Mesothelial cell of epicardium (in vitro differentiated cells): ENCODE measurements around the gene C12orf57. TPM values are rescaled to one million over a fixed set of nuclear protein-coding genes. Genes with fewer than 3 reads are reported as not detected.

Source experiments
- DNase-seq, 2 experiments: peaks; one replicate each; pipeline ENCODE4 v3.0.0; 2021; ENCODE audit warnings: low spot score in 2 of 2; ENCODE audit not compliant: unreplicated experiment in 2 of 2
- H3K27ac Mint-ChIP-seq: 2 replicates; pipeline ENCODE4 v1.8.0; 2021; ENCODE audit warnings: mixed read lengths
- H3K27me3 Mint-ChIP-seq: 2 replicates; pipeline ENCODE4 v1.8.0; 2021; ENCODE audit warnings: low read depth, mixed read lengths
- H3K36me3 Mint-ChIP-seq: 2 replicates; pipeline ENCODE4 v1.8.0; 2021; ENCODE audit warnings: mixed read lengths
- H3K4me1 Mint-ChIP-seq: 2 replicates; pipeline ENCODE4 v1.8.0; 2021; ENCODE audit warnings: mixed read lengths
- H3K4me3 Mint-ChIP-seq: 2 replicates; pipeline ENCODE4 v1.8.0; 2021; ENCODE audit warnings: mild to moderate bottlenecking, moderate library complexity, mixed read lengths
- H3K9me3 Mint-ChIP-seq: 2 replicates; pipeline ENCODE4 v1.8.0; 2021; ENCODE audit warnings: mixed read lengths
- total RNA-seq: library from RNA; stranded (reverse); gene quantifications from 3 replicates; pipeline ENCODE4 v1.2.1, GENCODE V29; 2021
- TF ChIP-seq, protein P1 (sequence below): fragments of 200-600 bp; sonication (generic); IDR thresholded peaks from one replicate; pipeline ENCODE4 v1.5.0; 2021; ENCODE audit warnings: antibody characterized with exemption; ENCODE audit not compliant: unreplicated experiment

C12orf57 gene
- total RNA-seq, 1 donor from 2014 or later = 203 TPM

DNA sequence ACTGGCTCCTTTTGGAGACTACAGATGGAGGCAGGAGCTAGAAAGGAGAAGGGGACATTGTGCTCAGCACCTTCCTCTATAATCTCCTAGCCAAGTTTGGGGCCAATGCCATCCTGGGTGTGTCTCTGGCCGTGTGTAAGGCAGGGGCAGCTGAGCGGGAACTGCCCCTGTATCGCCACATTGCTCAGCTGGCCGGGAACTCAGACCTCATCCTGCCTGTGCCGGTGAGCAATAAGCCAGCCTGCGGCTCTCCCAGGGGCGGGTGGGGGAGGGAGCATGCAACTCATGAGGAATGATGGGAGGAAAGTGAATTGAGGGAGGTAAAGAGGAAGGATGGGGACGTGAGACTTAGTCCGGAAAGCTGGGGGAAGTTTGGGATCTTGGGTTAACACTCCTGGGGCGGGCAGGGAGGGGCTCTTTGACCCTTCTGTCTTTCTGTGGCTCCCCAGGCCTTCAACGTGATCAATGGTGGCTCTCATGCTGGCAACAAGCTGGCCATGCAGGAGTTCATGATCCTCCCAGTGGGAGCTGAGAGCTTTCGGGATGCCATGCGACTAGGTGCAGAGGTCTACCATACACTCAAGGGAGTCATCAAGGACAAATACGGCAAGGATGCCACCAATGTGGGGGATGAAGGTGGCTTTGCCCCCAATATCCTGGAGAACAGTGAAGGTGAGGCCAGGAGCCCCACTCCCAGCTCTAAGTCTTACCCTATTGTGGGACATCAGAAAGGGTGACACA lies 26.2 kb upstream of the C12orf57 start:
- H3K36me3 Mint-ChIP-seq = peaks cover 6% of the 10 kb centered on the region
- no peak for DNase-seq
- H3K9me3 Mint-ChIP-seq = no peaks in the 10 kb centered on the region
- H3K4me1 Mint-ChIP-seq = peaks cover 20% of the 10 kb centered on the region
- peaks cover 35% of the 10 kb centered on the region for H3K27me3 Mint-ChIP-seq
- TF ChIP-seq, protein P1, sequence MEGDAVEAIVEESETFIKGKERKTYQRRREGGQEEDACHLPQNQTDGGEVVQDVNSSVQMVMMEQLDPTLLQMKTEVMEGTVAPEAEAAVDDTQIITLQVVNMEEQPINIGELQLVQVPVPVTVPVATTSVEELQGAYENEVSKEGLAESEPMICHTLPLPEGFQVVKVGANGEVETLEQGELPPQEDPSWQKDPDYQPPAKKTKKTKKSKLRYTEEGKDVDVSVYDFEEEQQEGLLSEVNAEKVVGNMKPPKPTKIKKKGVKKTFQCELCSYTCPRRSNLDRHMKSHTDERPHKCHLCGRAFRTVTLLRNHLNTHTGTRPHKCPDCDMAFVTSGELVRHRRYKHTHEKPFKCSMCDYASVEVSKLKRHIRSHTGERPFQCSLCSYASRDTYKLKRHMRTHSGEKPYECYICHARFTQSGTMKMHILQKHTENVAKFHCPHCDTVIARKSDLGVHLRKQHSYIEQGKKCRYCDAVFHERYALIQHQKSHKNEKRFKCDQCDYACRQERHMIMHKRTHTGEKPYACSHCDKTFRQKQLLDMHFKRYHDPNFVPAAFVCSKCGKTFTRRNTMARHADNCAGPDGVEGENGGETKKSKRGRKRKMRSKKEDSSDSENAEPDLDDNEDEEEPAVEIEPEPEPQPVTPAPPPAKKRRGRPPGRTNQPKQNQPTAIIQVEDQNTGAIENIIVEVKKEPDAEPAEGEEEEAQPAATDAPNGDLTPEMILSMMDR = no peak
- H3K4me3 Mint-ChIP-seq = no peak overlapping the region
- H3K27ac Mint-ChIP-seq = no peak overlapping the region

DNA sequence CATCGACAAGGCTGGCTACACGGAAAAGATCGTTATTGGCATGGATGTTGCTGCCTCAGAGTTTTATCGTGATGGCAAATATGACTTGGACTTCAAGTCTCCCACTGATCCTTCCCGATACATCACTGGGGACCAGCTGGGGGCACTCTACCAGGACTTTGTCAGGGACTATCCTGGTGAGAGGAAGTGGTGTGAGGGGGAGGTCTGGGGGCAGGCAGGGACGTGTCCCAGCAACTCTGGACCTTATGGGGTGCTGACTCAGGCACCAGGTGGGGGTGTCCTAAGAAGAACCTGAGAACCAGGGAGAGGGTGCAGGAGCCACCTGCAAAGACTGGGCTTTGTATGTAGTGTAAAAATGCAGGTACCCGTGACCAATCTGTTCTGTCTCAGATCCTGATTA lies 24.2 kb upstream of the C12orf57 start:
- no peak for DNase-seq
- H3K36me3 Mint-ChIP-seq = peaks cover 6% of the 10 kb centered on the region
- H3K9me3 Mint-ChIP-seq = no peaks in the 10 kb centered on the region
- peaks cover 17% of the 10 kb centered on the region for H3K4me1 Mint-ChIP-seq
- peaks cover 20% of the 10 kb centered on the region for H3K27me3 Mint-ChIP-seq
- no peak overlapping the region for H3K4me3 Mint-ChIP-seq
- TF ChIP-seq, protein P1 = no peak
- no peak overlapping the region for H3K27ac Mint-ChIP-seq

DNA sequence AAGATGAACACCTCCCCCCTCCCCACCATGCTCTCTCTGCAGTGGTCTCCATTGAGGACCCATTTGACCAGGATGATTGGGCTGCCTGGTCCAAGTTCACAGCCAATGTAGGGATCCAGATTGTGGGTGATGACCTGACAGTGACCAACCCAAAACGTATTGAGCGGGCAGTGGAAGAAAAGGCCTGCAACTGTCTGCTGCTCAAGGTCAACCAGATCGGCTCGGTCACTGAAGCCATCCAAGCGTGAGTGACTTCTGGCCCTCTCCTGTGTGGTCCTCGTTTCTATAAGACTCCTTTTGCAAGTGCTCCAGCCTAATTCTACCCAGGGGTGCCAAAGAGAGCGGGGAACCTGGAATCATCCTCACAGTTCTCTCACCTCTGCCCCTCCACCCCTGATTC lies 22.3 kb upstream of the C12orf57 start:
- DNase-seq = no peak
- TF ChIP-seq, protein P1 = no peak
- H3K4me3 Mint-ChIP-seq = no peak overlapping the region
- no peak overlapping the region for H3K27ac Mint-ChIP-seq
- no peaks in the 10 kb centered on the region for H3K9me3 Mint-ChIP-seq
- peaks cover 27% of the 10 kb centered on the region for H3K4me1 Mint-ChIP-seq
- H3K36me3 Mint-ChIP-seq = peaks cover 5% of the 10 kb centered on the region
- H3K27me3 Mint-ChIP-seq = peaks cover 4% of the 10 kb centered on the region

DNA sequence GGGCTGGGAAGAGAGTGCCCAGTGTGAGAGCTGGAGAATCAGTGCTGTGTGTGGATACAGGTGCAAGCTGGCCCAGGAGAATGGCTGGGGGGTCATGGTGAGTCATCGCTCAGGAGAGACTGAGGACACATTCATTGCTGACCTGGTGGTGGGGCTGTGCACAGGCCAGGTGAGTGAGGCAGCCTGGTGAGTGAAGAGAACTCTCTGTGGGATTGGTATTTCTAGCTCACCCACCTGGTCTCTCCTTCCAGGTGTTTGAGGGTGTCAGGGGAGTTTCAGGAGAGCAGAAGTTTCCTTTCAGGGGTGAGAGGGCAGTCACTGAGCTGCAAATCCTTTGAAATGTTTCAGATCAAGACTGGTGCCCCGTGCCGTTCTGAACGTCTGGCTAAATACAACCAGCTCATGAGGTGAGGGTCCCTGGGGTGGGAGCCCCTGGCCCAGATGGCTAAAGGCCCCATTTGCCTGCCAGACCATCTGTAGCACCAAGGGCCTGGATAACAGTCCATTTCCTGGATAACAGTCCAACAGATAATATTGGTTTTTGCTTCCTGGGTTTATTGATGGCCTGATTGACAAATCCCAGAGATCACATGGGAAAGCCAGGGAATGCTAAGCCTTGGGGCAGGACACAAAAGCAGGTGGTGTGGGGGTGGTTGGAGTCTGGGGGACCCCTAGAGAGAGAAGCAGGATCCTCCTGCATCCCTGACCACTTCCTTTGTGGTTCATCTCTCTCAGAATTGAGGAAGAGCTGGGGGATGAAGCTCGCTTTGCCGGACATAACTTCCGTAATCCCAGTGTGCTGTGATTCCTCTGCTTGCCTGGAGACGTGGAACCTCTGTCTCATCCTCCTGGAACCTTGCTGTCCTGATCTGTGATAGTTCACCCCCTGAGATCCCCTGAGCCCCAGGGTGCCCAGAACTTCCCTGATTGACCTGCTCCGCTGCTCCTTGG lies 21.6 kb upstream of the C12orf57 start:
- Mint-ChIP-seq H3K4me1 (peaks cover 34% of the 10 kb centered on the region), H3K27ac (no peak overlapping the region), H3K4me3 (no peak overlapping the region), H3K27me3 (no peaks in the 10 kb centered on the region), H3K9me3 (no peaks in the 10 kb centered on the region), H3K36me3 (peaks cover 4% of the 10 kb centered on the region)
- TF ChIP-seq, protein P1 = no peak
- DNase-seq = no peak

DNA sequence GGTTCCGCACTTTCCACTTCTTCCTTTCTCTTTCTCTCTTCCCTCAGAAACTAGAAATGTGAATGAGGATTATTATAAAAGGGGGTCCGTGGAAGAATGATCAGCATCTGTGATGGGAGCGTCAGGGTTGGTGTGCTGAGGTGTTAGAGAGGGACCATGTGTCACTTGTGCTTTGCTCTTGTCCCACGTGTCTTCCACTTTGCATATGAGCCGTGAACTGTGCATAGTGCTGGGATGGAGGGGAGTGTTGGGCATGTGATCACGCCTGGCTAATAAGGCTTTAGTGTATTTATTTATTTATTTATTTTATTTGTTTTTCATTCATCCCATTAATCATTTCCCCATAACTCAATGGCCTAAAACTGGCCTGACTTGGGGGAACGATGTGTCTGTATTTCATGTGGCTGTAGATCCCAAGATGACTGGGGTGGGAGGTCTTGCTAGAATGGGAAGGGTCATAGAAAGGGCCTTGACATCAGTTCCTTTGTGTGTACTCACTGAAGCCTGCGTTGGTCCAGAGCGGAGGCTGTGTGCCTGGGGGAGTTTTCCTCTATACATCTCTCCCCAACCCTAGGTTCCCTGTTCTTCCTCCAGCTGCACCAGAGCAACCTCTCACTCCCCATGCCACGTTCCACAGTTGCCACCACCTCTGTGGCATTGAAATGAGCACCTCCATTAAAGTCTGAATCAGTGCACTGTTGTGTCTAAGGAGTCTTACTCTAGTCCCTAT lies 20.7 kb upstream of the C12orf57 start:
- H3K4me3 Mint-ChIP-seq = no peak overlapping the region
- no peaks in the 10 kb centered on the region for H3K27me3 Mint-ChIP-seq
- no peaks in the 10 kb centered on the region for H3K9me3 Mint-ChIP-seq
- peaks cover 4% of the 10 kb centered on the region for H3K36me3 Mint-ChIP-seq
- peaks cover 35% of the 10 kb centered on the region for H3K4me1 Mint-ChIP-seq
- TF ChIP-seq, protein P1 = no peak
- H3K27ac Mint-ChIP-seq = no peak overlapping the region
- DNase-seq = no peak
